ENCODE results near the gene NOA1.
"Not testable (repeated sequence)": the region's sequence is repeated elsewhere in the genome, so short reads cannot be mapped to it uniquely, and the experiment has no call there.

Gene NOA1

DNA sequence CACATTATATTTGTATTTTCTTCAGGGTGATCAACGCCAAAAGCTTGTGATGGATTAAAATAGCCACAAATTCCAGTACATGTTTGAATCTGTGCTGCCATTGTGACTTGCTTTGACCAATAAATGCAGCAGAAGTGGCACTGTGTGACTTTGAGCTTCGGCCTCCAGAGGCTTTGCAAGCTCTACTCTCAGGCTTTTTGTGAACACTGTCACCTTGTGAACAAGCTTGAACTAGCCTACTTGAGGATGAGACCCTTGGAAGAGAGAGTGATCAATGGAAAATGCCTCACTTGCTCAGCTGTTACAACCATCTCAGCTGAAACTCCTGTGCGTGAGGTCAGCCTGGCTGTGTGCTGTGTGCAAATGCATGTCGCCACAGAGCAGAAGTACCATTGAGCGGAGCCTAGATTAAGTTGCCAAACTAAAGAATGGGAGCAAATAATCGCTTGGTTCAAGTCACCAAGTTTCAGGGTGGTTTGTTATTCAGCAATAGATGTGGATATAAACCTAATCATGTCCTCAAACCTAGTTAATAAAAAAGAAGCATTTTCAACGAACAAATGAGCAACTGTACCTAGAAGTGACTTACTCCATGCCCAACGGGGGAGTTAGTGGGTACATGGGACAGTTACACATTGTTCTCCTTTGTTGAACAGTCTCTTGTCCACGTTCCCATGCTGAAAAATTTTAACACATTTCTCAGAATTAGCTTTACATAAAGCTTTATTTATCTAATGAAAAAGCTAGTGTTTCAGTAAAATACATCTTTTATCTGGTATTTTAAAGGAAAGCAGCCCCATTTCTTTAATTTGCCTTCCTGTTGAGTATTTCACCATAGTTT is 23.5 kb downstream of the NOA1 start:
- no peak for DNase-seq

DNA sequence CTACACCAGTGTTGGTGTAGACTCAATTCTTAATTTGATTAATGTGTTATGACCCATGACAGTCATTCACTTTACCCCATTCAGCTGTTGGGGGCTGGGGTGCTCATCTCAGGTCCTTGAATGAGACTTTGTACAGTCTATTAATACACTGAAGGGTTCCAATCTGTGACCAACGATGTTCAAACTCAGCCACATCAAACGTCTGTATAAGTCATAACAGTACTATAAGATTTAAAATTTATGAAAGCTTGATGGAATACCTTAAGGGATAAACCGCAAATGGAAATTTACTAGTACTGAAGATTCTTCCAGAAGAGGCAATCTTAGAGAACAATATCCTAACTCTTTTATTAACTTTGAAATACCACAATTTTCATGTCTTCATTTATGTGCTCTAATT is 36.0 kb downstream of the NOA1 start:
- no peak for DNase-seq

DNA sequence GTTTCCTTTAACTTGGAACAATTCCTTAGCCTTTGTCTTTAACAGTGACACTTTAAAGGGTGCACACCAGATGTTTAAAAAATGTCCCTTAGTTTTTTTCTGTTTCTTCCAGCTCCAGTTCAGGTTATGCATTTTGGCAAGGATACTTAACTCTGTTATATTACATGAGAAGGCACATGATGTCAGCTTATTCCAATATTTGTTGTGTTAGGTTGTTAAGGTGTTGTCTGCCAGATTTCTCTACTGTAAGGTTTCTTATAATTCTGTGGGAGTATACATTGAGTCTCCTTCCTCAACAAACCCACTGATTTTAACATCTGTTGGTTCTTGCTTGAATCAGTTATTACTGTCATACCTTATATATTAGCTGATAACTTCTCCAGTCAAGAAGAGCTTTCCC is 36.4 kb downstream of the NOA1 start:
- DNase-seq, result no peak

DNA sequence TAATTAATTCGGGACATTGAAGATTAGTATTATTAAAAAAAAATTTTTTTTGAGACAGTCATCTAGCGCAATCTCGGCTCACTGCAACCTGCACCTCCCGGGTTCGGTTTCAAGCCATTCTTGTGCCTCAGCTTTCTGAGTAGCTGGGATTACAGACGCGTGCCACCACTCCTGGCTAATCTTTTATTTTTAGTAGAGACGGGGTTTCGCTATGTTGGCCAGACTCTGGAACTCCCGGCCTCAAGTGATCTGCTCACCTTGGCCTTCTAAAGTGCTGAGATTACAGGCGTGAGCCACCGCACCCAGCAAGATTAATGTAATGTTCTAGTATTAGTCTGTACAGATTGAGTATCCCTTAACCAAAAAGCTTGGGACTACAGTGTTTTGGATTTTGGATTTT is 37.0 kb downstream of the NOA1 start:
- no peak for DNase-seq

DNA sequence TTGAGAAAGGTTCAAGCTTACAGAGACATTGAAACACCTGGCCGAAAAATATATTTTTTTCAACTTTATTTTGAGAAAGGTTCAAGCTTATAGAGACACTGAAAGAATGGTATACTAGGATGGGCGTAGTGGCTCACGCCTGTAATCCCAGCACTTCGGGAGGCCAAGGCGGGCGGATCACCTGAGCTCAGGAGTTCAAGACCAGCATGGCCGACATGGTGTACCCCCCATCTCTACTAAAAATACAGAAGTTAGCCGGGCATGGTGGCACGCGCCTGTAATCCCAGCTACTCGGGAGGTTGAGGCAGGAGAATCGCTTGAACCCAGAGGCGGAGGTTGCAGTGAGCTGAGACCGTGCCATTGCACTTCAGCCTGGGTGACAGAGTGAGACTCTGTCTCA is 37.6 kb downstream of the NOA1 start:
- DNase-seq, result not testable (repeated sequence)

DNA sequence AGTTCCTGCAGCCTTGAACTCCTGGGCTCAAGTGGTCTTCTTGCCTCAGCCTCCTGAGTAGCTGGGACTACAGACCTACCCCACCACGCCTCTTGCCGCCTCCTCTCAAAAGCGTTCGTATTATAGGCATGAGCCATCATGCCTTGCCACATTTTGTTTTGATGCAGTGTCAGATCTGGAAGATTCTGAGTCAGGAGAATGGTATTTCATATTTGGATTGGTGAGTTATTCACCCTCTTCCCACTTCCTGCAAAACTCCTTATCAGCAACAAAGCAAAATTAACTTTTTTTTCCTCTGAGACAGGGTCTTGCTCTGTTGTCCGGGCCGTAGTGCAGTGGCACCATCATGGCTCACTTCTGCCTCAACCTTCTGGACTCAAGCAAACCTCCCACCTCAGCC is 40.1 kb downstream of the NOA1 start:
- no peak for DNase-seq

DNA sequence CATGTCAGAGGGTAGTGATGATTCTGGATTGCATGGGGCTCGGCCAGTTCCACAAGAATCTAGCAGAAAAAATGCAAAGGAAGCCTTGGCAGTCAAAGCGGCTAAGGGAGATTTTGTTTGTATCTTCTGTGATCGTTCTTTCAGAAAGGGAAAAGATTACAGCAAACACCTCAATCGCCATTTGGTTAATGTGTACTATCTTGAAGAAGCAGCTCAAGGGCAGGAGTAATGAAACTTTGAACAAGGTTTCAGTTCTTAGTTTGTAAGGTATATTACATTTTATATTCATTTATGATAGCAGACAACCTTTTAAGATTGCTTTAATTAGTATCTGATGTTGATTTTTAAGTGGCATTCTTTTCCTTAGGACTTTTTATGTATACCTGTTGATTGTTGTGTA is 45.5 kb downstream of the NOA1 start:
- no peak for DNase-seq

DNA sequence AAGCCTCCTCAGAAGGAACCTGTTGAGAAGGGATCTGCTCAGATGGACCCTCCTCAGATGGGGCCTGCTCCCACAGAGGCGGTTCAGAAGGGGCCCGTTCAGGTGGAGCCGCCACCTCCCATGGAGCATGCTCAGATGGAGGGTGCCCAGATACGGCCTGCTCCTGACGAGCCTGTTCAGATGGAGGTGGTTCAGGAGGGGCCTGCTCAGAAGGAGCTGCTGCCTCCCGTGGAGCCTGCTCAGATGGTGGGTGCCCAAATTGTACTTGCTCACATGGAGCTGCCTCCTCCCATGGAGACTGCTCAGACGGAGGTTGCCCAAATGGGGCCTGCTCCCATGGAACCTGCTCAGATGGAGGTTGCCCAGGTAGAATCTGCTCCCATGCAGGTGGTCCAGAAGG is 46.8 kb downstream of the NOA1 start:
- DNase-seq, result no peak

DNA sequence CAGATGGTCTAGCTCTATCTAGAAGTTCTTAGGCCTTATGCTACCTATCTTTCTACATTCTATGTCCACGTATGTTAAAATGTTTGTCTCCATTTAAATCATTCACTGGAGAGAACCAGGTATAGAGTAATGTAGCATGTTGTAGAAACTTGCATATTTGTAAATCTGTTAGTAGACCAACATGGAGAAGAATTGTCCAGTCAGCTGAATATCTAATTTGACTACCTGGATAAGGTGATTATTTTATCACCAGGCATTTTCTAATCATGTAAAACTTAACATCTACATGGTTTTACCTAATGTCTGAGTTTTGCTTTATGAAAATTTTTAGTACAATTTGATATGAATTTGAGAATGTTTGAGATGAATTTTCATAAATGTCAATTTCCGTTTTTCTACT is 50.2 kb downstream of the NOA1 start:
- DNase-seq, result no peak

DNA sequence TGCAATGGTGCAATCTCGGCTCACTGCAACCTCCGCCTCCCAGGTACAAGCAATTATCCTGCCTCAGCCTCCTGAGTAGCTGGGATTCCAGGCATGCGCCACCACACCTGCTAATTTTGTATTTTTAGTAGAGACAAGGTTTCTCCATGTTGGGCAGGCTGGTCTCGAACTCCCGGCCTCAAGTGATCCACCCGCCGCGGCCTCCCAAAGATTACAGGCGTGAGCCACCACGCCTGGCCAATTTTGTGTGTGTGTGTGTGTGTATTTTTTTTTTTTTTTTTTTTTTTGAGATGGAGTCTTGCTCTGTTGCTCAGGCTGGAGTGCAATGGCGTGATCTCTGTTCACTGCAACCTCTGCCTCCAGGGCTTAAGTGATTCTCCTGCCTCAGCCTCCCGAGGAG is 62.4 kb downstream of the NOA1 start:
- DNase-seq, result not testable (repeated sequence)

DNA sequence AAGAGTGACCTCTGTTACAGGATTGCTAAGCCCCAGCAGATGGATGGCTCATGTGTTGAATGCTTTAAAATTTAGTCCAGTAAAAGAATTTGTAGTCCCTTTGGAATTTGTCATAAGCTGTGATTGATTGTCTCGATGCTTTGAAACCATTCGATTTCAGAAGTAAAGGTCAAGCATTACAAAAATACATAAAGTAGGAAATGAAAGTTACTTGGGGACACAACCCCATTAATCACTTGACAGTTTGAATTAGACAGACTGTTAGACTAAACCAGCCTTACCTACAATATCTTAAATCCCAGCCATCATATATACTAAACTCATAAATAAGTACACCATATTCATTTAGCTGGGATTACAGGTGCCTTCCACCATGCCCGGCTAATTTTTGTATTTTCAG is 63.1 kb downstream of the NOA1 start:
- no peak for DNase-seq
